GM23248 (cell line): ENCODE measurements around the gene MCRIP2.

Experiments used
- EZH2 ChIP-seq: fragments of 200-600 bp; sonication (generic); IDR thresholded peaks from 2 replicates; pipeline ENCODE4 v1.6.1; 2018; ENCODE audit warnings: antibody characterized with exemption, mild to moderate bottlenecking; ENCODE audit not compliant: insufficient read depth, poor library complexity, severe bottlenecking
- EZH2phosphoT487 ChIP-seq: fragments of 200-600 bp; sonication (generic); IDR thresholded peaks from 2 replicates; pipeline ENCODE4 v1.6.1; 2018; ENCODE audit warnings: antibody characterized with exemption, moderate library complexity, mild to moderate bottlenecking, low read depth; ENCODE audit not compliant: insufficient read depth

DNA sequence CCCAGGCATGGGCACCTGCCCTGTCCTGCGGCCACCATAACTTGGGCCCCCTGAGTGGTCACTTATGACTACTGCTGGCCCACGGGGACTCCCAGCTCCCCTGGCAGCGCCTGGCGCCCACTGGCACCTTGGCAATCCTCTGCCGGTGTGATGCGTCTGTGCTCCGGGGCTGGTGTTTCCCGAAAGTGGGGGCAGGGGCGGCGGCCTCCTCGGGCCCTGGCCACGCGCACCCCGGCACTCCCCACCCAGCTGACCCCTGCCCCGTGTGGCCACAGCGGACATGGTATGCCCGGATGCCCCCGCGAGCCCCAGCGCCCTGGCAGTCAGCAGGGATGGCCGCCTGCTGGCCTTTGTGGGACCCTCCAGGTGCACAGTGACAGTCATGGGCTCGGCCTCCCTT, 15.9 kb downstream of the MCRIP2 start:
- TF ChIP-seq EZH2 = no peak
- no peak for TF ChIP-seq EZH2phosphoT487
